Right lobe of liver (tissue), 6 donors: ENCODE data around the gene GPR3. TPM values are rescaled to one million over a fixed set of nuclear protein-coding genes. Genes with fewer than 3 reads are reported as not detected.
"Not testable (repeated sequence)": the region's sequence is repeated elsewhere in the genome, so short reads cannot be mapped to it uniquely, and the experiment has no call there.

Experiments
- ATAC-seq, 4 donors: fragments of 200-7000 bp; cut with Tn5 transposase; one replicate each; pipeline ENCODE4 v1.9.1; 2020; ENCODE audit warnings: mild to moderate bottlenecking in 4 of 4, moderate library complexity in 4 of 4
- DNase-seq, 3 donors: peaks; one replicate each; pipeline ENCODE4 v3.0.0-alpha.2; 2020
- H3K27ac ChIP-seq, 3 donors: fragments of 200-600 bp; one replicate each; pipeline ENCODE4 v1.8.0; 2022
- H3K27me3 ChIP-seq, 2 donors: fragments of 200-600 bp; one replicate each; pipeline ENCODE4 v1.8.0; 2022
- H3K36me3 ChIP-seq, 4 donors: fragments of 200-600 bp; sonication (generic) in 1 of 4; one replicate each; pipeline versions ENCODE4 v1.5.1 to v1.8.0; 2017 to 2022; ENCODE audit warnings: control low read depth in 1 of 4
- H3K4me1 ChIP-seq, 4 donors: fragments of 200-600 bp; sonication (generic) in 1 of 4; one replicate each; pipeline versions ENCODE4 v1.5.1 to v1.8.0; 2017 to 2022; ENCODE audit warnings: control low read depth in 1 of 4
- H3K4me3 ChIP-seq, 3 donors: fragments of 200-600 bp; one replicate each; pipeline ENCODE4 v1.8.0; 2022
- H3K9me3 ChIP-seq, 4 donors: fragments of 200-600 bp; sonication (generic) in 1 of 4; one replicate each; pipeline versions ENCODE4 v1.5.1 to v1.8.0; 2017 to 2022; ENCODE audit warnings: control low read depth in 1 of 4
- CTCF ChIP-seq, 4 donors: fragments of 200-600 bp in 3 of 4; fragments of 450-650 bp in 1 of 4; IDR thresholded peaks; one replicate each; pipeline versions ENCODE4 v1.5.1 to v1.8.0; 2016 to 2022; ENCODE audit warnings: antibody characterized with exemption in 4 of 4, mild to moderate bottlenecking in 2 of 4
- POLR2A ChIP-seq: fragments of 450-650 bp; IDR thresholded peaks from one replicate; pipeline ENCODE4 v1.6.1; 2017; ENCODE audit warnings: antibody characterized with exemption, mild to moderate bottlenecking
- WGBS: methylation state at CpG from one replicate; pipeline ENCODE4 v1.1.6; 2018; ENCODE audit warnings: low coverage, low lambda C conversion rate; ENCODE audit not compliant: insufficient coverage; ENCODE audit errors: missing lambda C conversion rate; 5-methylcytosine and 5-hydroxymethylcytosine counted together
- intact Hi-C, 2 donors: fragments of 100-400 bp; cut with DNase I; formaldehyde crosslinking; loops; one replicate each; pipeline versions ENCODE4 v1.11.2 to v1.14.1; 2022
- total RNA-seq, 6 experiments: library from RNA; depleted of rRNA in 2 of 6; stranded (reverse); fragments of >200 nt in 2 of 6; fragmentation: NEBNext Ultra II Directional in 3 of 6; extraction: Animal tissue kit (Norgen Biotek cat#: 25700) in 3 of 6; gene quantifications; one replicate each; pipeline versions ENCODE4 v1.1.0 to v1.2.4, GENCODE V29; 2016 to 2023
- donor health status: DM: no; HTN: yes; CAD: no.
- donor health status: DM: no; HTN: no; CAD: no.
- donor health status: DM: no; HTN: no; CAD: no.
- donor health status: DM: no; HTN: yes; CAD: no.
- donor health status: DM: no; HTN: yes; CAD: no.

The GPR3 gene
- total RNA-seq, 6 experiments from 2014 or later = 0.19 to 0.43 TPM; not detected in 4

GRCh38 chr1:27429029-27429425 is 36.6 kb downstream of the GPR3 start:
- peaks cover 0 to 16% (median 4%) of the 10 kb centered on the region in 4 donors for H3K36me3 ChIP-seq
- no peak for TF ChIP-seq CTCF (IDR thresholded peaks at IDR 0.05)
- no peak for TF ChIP-seq POLR2A
- WGBS = 17% methylated on average over 2 of the region's 2 CpGs
- intact Hi-C loops = no loop called here
- peak overlapping the region in 2 of 3 donors; percentile 3 to 6 for H3K27ac ChIP-seq
- H3K4me3 ChIP-seq = no peak overlapping the region
- peaks cover 0 to 21% (median 3%) of the 10 kb centered on the region in 4 donors for H3K4me1 ChIP-seq
- ATAC-seq = no peak
- H3K9me3 ChIP-seq = no peaks in the 10 kb centered on the region
- DNase-seq = no peak
- no peaks in the 10 kb centered on the region for H3K27me3 ChIP-seq

- Histone ChIP-seq H3K4me3 (no peak overlapping the region), H3K4me1 (peaks cover 0 to 26% (median 3%) of the 10 kb centered on the region in 4 donors), H3K27me3 (no peaks in the 10 kb centered on the region), H3K36me3 (peaks cover 0 to 11% (median 4%) of the 10 kb centered on the region in 4 donors), H3K9me3 (no peaks in the 10 kb centered on the region), H3K27ac (peak overlapping the region; percentile 6 to 25 (median 16))
- DNase-seq (no peak), ATAC-seq (peak; percentile 42 to 65 (median 52))
- no peak for TF ChIP-seq POLR2A
- TF ChIP-seq CTCF (IDR thresholded peaks at IDR 0.05) = no peak
- 23% methylated on average over 1 of the region's 1 CpG for WGBS
- intact Hi-C loops = no loop called here
Measured at GRCh38 chr1:27430903-27431600, 38.6 kb downstream of the GPR3 start.

GRCh38 chr1:27431601-27431940 is 39.1 kb downstream of the GPR3 start:
- peaks cover 0 to 31% (median 3%) of the 10 kb centered on the region in 4 donors for H3K4me1 ChIP-seq
- TF ChIP-seq POLR2A = no peak
- no peak for TF ChIP-seq CTCF (IDR thresholded peaks at IDR 0.05)
- intact Hi-C loops = no loop called here
- no peaks in the 10 kb centered on the region for H3K27me3 ChIP-seq
- H3K9me3 ChIP-seq = no peaks in the 10 kb centered on the region
- H3K27ac ChIP-seq = peak overlapping the region; percentile 6 to 16 (median 12)
- 79% methylated on average over 2 of the region's 2 CpGs for WGBS
- peaks cover 0 to 11% (median 4%) of the 10 kb centered on the region in 4 donors for H3K36me3 ChIP-seq
- DNase-seq (no peak), ATAC-seq (no peak)
- no peak overlapping the region for H3K4me3 ChIP-seq

GRCh38 chr1:27432725-27433124 is 40.3 kb downstream of the GPR3 start:
- 83% methylated on average over 1 of the region's 1 CpG for WGBS
- DNase-seq, H3K27ac ChIP-seq, H3K4me3 ChIP-seq, H3K9me3 ChIP-seq, ATAC-seq, intact Hi-C loops, H3K36me3 ChIP-seq, H3K27me3 ChIP-seq: not testable (repeated sequence)
- peaks cover 0 to 36% (median 5%) of the 10 kb centered on the region in 4 donors for H3K4me1 ChIP-seq

GRCh38 chr1:27433706-27434105 is 41.3 kb downstream of the GPR3 start:
- no peak for ATAC-seq
- 83% methylated on average over 3 of the region's 3 CpGs for WGBS
- Histone ChIP-seq H3K27me3 (no peaks in the 10 kb centered on the region), H3K4me3 (no peak overlapping the region), H3K4me1 (peaks cover 0 to 36% (median 9%) of the 10 kb centered on the region in 4 donors), H3K27ac (no peak overlapping the region), H3K36me3 (no peaks in the 10 kb centered on the region), H3K9me3 (no peaks in the 10 kb centered on the region)
- intact Hi-C loops = no loop called here
- TF ChIP-seq POLR2A (no peak), CTCF (IDR thresholded peaks at IDR 0.05) (no peak)
- DNase-seq = no peak
